GM19452 (cell line): ENCODE results near the gene SPEM1.
"Not testable (repeated sequence)": the region's sequence is repeated elsewhere in the genome, so short reads cannot be mapped to it uniquely, and the experiment has no call there.

ENCODE experiments used
- ATAC-seq: cut with Tn5 transposase; IDR thresholded peaks from one replicate; pipeline ENCODE4 v1.9.1; 2021; ENCODE audit not compliant: unreplicated experiment

Gene SPEM1

GRCh38 chr17:7467498-7467897 is 47.4 kb downstream of the SPEM1 start:
- no peak for ATAC-seq

DNA sequence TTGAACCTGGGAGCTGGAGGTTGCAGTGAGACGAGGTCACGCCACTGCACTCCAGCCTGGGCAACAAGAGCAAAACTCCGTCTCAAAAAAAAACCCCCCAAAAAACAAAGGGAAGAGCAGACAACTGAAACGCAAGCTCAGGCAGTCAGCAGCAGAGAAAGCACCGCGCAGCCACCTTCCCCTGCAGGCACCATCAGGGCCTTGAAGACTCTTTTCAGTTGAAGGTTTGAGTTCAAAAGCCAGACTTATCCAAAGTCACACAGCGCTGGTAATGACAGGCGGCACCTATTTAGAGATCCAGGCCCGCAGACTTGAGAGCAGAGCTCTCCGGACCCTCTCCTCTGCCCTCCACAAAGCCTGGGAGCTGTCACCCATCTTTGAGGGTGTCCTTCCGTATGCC is 48.2 kb downstream of the SPEM1 start:
- ATAC-seq, result no peak

DNA sequence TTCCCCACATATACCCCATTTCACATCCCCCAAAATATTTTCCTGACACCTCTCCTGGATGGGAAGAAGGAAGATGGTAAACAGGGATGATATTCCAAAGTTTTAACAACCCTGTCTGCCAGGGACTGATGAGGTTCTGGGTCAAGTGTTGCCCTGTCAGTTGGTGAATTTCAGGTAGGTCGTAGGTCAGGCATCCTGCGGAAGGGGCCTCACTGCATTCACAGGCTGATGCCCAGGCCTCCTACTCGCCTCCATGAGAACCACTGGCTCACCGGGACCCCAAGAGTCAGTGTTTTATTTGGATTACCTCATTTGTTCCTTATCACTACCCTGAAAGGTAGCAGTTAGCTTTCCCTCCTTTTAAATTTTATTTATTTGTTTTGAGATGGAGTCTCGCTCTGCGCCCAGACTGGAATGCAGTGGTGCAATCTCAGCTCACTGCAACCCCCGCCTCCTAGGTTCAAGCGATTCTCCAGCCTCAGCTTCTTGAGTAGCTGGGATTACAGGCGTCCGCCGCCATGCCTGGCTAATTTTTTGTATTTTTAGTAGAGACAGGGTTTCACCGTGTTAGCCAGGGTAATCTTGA is 48.8 kb downstream of the SPEM1 start:
- ATAC-seq, result no peak

- not testable (repeated sequence) for ATAC-seq
Measured at GRCh38 chr17:7469843-7470242, 49.7 kb downstream of the SPEM1 start.

DNA sequence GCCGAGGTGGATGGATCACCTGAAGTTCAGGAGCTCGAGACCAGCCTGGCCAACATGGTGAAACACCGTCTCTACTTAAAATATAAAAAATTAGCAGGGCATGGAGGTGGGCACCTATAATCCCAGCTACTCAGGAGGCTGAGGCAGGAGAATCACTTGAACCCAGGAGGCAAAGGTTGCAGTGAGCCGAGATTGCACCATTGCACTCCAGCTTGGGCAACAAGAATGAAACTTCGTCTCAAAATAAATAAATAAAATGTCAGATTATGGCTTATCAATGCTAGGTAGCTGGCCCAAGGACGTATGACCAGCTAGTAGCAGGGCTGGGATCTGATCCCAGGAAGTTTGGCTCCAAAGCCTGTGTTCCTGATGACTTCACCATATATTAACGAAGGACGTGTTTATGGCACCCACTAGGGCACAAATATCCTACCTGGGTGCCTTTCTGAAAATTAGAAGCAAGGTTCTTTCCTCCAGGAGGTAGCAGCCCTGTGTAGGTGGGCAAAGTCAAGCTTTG is 50.4 kb downstream of the SPEM1 start:
- ATAC-seq, result not testable (repeated sequence)
